GM13977 (cell line): ENCODE data around the gene GSN.

ENCODE experiments used
- DNase-seq: peaks from one replicate; pipeline ENCODE4 v3.0.0; 2012; ENCODE audit warnings: low spot score
- CTCF ChIP-seq: IDR thresholded peaks from 2 replicates; pipeline ENCODE4 v1.5.1; 2012; ENCODE audit warnings: mild to moderate bottlenecking, control low read depth; ENCODE audit not compliant: insufficient read depth; ENCODE audit errors: extremely low read depth, missing control alignments
- in situ Hi-C: fragments of 300-500 bp; cut with MboI; formaldehyde crosslinking; loops from one replicate; pipeline ENCODE4 v1.12.0; 2022; ENCODE audit warnings: low sequenced_read_pairs, low pct_unique_long_range_greater_than_20kb, mixed read lengths, inconsistent platforms; ENCODE audit not compliant: unreplicated experiment

GSN gene

GRCh38 chr9:121267689-121268597 lies at the start of gene GSN:
GSN (plus strand) TSS chr9:121268162; CDS start chr9:121301972, 33,810 bp downstream.
- in situ Hi-C loops, result no loop called here
- peak; percentile 87 for DNase-seq
- TF ChIP-seq CTCF, result no peak

GRCh38 chr9:121218357-121219027 lies 49.5 kb upstream of the GSN start:
- TF ChIP-seq CTCF, result no peak
- DNase-seq, result no peak
- in situ Hi-C loops, result no loop called here

GRCh38 chr9:121219530-121219929 lies 48.4 kb upstream of the GSN start:
- TF ChIP-seq CTCF, result no peak
- in situ Hi-C loops, result no loop called here
- DNase-seq, result no peak

- DNase-seq, result no peak
- in situ Hi-C loops, result no loop called here
- no peak for TF ChIP-seq CTCF
Measured at GRCh38 chr9:121220996-121221663, 46.8 kb upstream of the GSN start.

GRCh38 chr9:121221664-121222055 lies 46.3 kb upstream of the GSN start:
- DNase-seq, result no peak
- in situ Hi-C loops, result no loop called here
- no peak for TF ChIP-seq CTCF

GRCh38 chr9:121222524-121223171 lies 45.3 kb upstream of the GSN start:
- in situ Hi-C loops, result no loop called here
- TF ChIP-seq CTCF, result peak; percentile 42
- no peak for DNase-seq
